GM12891 (cell line): ENCODE measurements around the gene MFSD6L.

Experiments used
- PAX5 ChIP-seq: IDR thresholded peaks from 2 replicates; pipeline ENCODE4 v1.6.1; 2011; ENCODE audit warnings: low read length, moderate library complexity, mild to moderate bottlenecking; ENCODE audit not compliant: insufficient read depth, severe bottlenecking
- POLR2A ChIP-seq: IDR thresholded peaks from 2 replicates; pipeline ENCODE4 v1.6.1; 2011; ENCODE audit warnings: low read depth, low read length, control low read depth
- POLR2AphosphoS5 ChIP-seq: IDR thresholded peaks from 2 replicates; pipeline ENCODE4 v1.6.1; 2011; ENCODE audit warnings: low read depth, low read length, control low read depth
- POU2F2 ChIP-seq: IDR thresholded peaks from 2 replicates; pipeline ENCODE4 v1.6.1; 2011; ENCODE audit warnings: low read depth, mild to moderate bottlenecking, control low read depth, low read length, moderate library complexity
- SPI1 ChIP-seq: IDR thresholded peaks from 2 replicates; pipeline ENCODE4 v1.6.1; 2011; ENCODE audit warnings: low read depth, low read length, control low read depth
- TAF1 ChIP-seq: IDR thresholded peaks from 2 replicates; pipeline ENCODE4 v1.6.1; 2011; ENCODE audit warnings: low read depth, low read length, control low read depth

- TF ChIP-seq TAF1 (no peak), POLR2AphosphoS5 (no peak), POLR2A (no peak), SPI1 (no peak), PAX5 (no peak), POU2F2 (no peak)
Observed at GRCh38 chr17:8781776-8782175, 17.4 kb downstream of the MFSD6L start.
